ENCODE measurements around the gene ANK3. TPM values are rescaled to one million over a fixed set of nuclear protein-coding genes. Genes with fewer than 3 reads are reported as not detected.

The ANK3 gene
- total RNA-seq, 2 donors from 2014 or later: 55.4 to 126 TPM

- Histone ChIP-seq H3K4me3 (no peak overlapping the region), H3K27ac (no peak overlapping the region), H3K9me3 (no peaks in the 10 kb centered on the region), H3K4me1 (ENCODE audit: control insufficient read depth in 1 of 2, low read depth in 2 of 2) (no peaks in the 10 kb centered on the region), H3K27me3 (replicated peaks; ENCODE audit: insufficient read depth) (no peaks in the 10 kb centered on the region), H3K36me3 (no peaks in the 10 kb centered on the region)
- TF ChIP-seq CTCF (IDR thresholded peaks at IDR 0.05): no peak
- ATAC-seq (ENCODE audit: insufficient number of reproducible peaks, low FRiP score, low read depth) (no peak), DNase-seq (ENCODE audit: low spot score) (no peak)
Measured at GRCh38 chr10:60403168-60403873, 13.6 kb upstream of the ANK3 start.

- Histone ChIP-seq H3K9me3 (no peaks in the 10 kb centered on the region), H3K27me3 (replicated peaks; ENCODE audit: insufficient read depth) (no peaks in the 10 kb centered on the region), H3K27ac (no peak overlapping the region), H3K4me3 (no peak overlapping the region), H3K4me1 (ENCODE audit: control insufficient read depth in 1 of 2, low read depth in 2 of 2) (no peaks in the 10 kb centered on the region), H3K36me3 (no peaks in the 10 kb centered on the region)
- TF ChIP-seq CTCF (IDR thresholded peaks at IDR 0.05): no peak
- DNase-seq (ENCODE audit: low spot score): no peak
- ATAC-seq (ENCODE audit: insufficient number of reproducible peaks, low FRiP score, low read depth): no peak
Measured at GRCh38 chr10:60400366-60400765, 10.7 kb upstream of the ANK3 start.

DNA sequence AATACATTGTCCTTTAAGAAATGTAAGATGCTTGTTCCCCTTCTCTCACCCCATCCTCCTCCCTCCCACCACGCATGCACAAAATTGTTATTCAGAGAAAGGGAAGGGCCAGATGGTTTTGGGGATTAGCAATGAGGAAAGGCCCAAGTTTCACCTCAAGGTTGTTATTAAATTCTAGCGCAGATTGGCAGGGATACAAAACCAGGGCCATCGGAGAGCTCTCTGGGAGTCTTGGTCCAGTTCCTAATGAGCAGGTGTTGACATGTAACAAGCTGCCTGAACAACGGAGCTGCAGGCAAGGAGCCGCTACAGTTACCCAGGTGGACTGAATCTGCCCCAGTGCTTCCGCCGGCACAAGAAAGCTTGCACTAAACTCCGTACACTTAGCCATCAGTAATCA, 9.7 kb upstream of the ANK3 start:
- Histone ChIP-seq H3K27me3 (replicated peaks; ENCODE audit: insufficient read depth) (no peaks in the 10 kb centered on the region), H3K4me3 (no peak overlapping the region), H3K27ac (no peak overlapping the region), H3K36me3 (no peaks in the 10 kb centered on the region), H3K4me1 (ENCODE audit: control insufficient read depth in 1 of 2, low read depth in 2 of 2) (no peaks in the 10 kb centered on the region), H3K9me3 (no peaks in the 10 kb centered on the region)
- DNase-seq (ENCODE audit: low spot score) (no peak), ATAC-seq (ENCODE audit: insufficient number of reproducible peaks, low FRiP score, low read depth) (no peak)
- no peak for TF ChIP-seq CTCF (IDR thresholded peaks at IDR 0.05)

DNA sequence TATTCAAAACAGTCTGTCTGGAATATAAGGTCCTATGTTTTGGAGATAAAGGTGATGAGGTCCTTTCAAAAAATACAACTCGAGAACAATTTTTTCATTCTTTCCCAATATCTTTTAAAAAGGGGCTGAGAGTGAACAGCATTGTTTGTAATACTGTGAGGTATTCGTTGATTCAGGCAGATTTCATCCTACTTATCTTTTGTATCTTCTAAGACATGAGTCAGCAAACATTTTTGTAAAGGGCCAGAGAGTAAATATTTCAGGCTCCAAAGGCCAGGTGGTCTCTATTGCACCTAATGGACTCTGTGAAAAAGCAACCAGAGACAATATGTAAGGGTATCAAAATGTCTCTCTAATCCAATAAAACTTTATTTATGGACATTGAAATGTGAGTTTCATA, 8.1 kb upstream of the ANK3 start:
- no peak overlapping the region for H3K27ac ChIP-seq
- ATAC-seq (ENCODE audit: insufficient number of reproducible peaks, low FRiP score, low read depth): no peak
- DNase-seq (ENCODE audit: low spot score): no peak
- no peaks in the 10 kb centered on the region for H3K9me3 ChIP-seq
- H3K4me1 ChIP-seq (ENCODE audit: control insufficient read depth in 1 of 2, low read depth in 2 of 2): no peaks in the 10 kb centered on the region
- H3K36me3 ChIP-seq: no peaks in the 10 kb centered on the region
- H3K4me3 ChIP-seq: no peak overlapping the region
- TF ChIP-seq CTCF (IDR thresholded peaks at IDR 0.05): no peak
- H3K27me3 ChIP-seq (replicated peaks; ENCODE audit: insufficient read depth): no peaks in the 10 kb centered on the region

DNA sequence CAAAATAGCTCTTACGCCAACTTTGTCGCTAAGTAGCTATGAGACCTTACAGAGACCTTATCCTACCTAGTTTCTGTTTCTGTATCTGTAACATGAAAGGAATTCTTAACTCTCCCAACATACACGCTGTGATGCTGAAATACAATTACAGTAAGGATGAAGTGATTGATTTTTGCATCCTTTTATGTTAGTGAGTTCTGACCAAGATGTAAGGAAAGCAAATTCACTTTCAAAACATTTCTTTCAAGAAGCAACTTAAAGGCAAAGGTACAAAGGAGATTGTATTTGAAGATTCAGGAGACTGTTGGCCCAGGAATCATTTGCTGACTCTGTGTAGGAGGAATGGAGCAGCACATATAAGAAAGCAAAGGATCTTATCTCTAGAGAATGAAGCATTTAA, 7.1 kb upstream of the ANK3 start:
- H3K36me3 ChIP-seq: no peaks in the 10 kb centered on the region
- H3K4me3 ChIP-seq: no peak overlapping the region
- no peaks in the 10 kb centered on the region for H3K27me3 ChIP-seq (replicated peaks; ENCODE audit: insufficient read depth)
- H3K4me1 ChIP-seq (ENCODE audit: control insufficient read depth in 1 of 2, low read depth in 2 of 2): no peaks in the 10 kb centered on the region
- DNase-seq (ENCODE audit: low spot score) (no peak), ATAC-seq (ENCODE audit: insufficient number of reproducible peaks, low FRiP score, low read depth) (no peak)
- no peaks in the 10 kb centered on the region for H3K9me3 ChIP-seq
- TF ChIP-seq CTCF (IDR thresholded peaks at IDR 0.05): no peak
- H3K27ac ChIP-seq: no peak overlapping the region

Measured in thoracic aorta (tissue), 2 donors.